GM12801 (cell line): Measurements from ENCODE around the gene PIWIL4.

Source experiments
- TF ChIP-seq, protein P1 (sequence below): IDR thresholded peaks from one replicate; pipeline ENCODE4 v1.5.1; 2011; ENCODE audit warnings: control low read depth; ENCODE audit not compliant: insufficient read length; ENCODE audit errors: extremely low read depth

Gene PIWIL4

DNA sequence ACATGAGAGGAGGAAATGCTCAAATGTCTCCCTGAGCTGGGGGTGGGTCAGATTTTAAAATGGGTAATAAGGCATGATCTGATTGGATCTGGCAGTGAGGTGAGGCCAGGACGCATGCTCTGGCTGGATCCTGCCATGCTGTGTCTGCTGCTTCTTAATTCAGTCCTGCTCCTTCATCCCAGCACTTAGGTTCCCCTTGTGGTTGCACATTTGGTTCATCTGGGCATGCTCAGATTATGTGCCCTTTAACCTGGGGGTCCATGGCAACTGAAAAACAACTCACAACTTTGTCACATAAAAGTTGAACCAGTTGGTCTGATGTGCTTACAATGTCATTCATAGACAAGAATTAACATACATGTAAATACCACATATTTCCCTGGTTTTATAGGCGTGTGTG is 67.9 kb downstream of the PIWIL4 start:
- TF ChIP-seq, protein P1, sequence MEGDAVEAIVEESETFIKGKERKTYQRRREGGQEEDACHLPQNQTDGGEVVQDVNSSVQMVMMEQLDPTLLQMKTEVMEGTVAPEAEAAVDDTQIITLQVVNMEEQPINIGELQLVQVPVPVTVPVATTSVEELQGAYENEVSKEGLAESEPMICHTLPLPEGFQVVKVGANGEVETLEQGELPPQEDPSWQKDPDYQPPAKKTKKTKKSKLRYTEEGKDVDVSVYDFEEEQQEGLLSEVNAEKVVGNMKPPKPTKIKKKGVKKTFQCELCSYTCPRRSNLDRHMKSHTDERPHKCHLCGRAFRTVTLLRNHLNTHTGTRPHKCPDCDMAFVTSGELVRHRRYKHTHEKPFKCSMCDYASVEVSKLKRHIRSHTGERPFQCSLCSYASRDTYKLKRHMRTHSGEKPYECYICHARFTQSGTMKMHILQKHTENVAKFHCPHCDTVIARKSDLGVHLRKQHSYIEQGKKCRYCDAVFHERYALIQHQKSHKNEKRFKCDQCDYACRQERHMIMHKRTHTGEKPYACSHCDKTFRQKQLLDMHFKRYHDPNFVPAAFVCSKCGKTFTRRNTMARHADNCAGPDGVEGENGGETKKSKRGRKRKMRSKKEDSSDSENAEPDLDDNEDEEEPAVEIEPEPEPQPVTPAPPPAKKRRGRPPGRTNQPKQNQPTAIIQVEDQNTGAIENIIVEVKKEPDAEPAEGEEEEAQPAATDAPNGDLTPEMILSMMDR = no peak

DNA sequence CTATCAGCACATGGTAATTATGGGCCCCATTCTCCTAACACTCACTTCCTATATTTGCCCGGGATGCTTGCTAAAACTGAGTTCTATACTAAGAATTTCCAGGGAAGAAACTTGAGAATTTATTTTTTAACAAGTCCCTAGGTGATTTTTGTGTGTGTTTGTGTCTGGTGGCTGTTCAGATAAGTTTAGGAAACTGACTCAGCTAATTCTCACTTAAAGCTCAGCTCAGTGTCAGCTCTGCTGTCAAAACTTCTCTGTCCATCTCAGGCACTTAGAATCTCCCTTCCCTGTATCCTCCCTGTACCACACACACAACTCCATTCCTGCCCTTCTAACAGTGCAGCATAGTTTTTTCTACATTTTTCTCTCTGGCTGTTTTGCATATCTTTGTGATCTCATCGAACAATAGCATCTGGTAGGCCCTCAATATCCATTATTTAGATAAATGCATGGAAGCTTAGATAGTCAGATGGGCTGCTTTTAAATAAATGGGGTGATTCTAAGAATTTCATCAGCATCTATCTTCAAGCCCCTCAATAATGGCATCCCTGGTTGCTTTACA is 69.3 kb downstream of the PIWIL4 start:
- TF ChIP-seq, protein P1 = no peak

GRCh38 chr11:94638301-94638901 is 71.2 kb downstream of the PIWIL4 start:
- TF ChIP-seq, protein P1 = no peak

DNA sequence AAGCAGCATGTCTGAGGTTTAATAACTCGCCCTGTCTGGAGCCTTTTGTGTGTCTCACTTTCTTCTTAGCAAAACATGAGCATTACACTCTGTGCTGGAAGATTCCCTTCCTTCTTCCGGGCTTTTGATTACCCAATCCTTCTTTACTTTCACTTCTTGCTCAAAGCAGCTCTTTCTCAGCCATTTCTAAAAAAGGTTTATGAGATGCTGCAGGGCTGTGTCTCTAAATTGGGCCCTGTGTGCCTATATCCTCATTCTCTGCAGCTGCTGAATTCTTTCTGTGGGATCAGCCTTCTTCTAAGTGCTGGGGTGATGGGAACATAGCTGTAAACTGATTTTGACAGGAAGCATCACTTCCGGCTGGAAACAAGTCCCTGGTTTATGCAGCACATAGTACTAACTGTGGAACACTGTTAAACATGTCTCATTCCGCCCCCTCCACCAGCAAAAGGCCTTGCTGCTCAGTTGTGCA is 71.8 kb downstream of the PIWIL4 start:
- TF ChIP-seq, protein P1 = no peak

- TF ChIP-seq, protein P1 = no peak
Observed at GRCh38 chr11:94639901-94640721, 72.9 kb downstream of the PIWIL4 start.

GRCh38 chr11:94641167-94641761 is 74.1 kb downstream of the PIWIL4 start:
- TF ChIP-seq, protein P1 = no peak

- TF ChIP-seq, protein P1 = no peak
Observed at GRCh38 chr11:94647926-94648325, 80.8 kb downstream of the PIWIL4 start.
